KOPT-K1 (cell line): ENCODE results near the gene OPCML.

Experiments
- H3K27ac ChIP-seq: fragments of 200-600 bp; sonication (generic); 2 replicates; pipeline ENCODE4 v1.5.1; 2016; ENCODE audit warnings: antibody characterized with exemption, mild to moderate bottlenecking, low read depth, low read length; ENCODE audit not compliant: poor library complexity, severe bottlenecking
- H3K36me3 ChIP-seq: fragments of 200-600 bp; sonication (generic); 2 replicates; pipeline ENCODE4 v1.5.1; 2017; ENCODE audit warnings: antibody characterized with exemption, mild to moderate bottlenecking, low read length, moderate library complexity; ENCODE audit not compliant: insufficient read depth
- H3K9me3 ChIP-seq: fragments of 200-600 bp; sonication (generic); 2 replicates; pipeline ENCODE4 v1.5.1; 2017; ENCODE audit warnings: antibody characterized with exemption, low read length, mild to moderate bottlenecking; ENCODE audit not compliant: insufficient read depth, poor library complexity, severe bottlenecking

Gene OPCML

GRCh38 chr11:133354069-133354468, 178.2 kb downstream of the OPCML start:
- no peak overlapping the region for H3K27ac ChIP-seq
- H3K36me3 ChIP-seq = no peaks in the 10 kb centered on the region
- no peaks in the 10 kb centered on the region for H3K9me3 ChIP-seq

GRCh38 chr11:133350045-133350444, 182.3 kb downstream of the OPCML start:
- no peaks in the 10 kb centered on the region for H3K9me3 ChIP-seq
- H3K27ac ChIP-seq = no peak overlapping the region
- H3K36me3 ChIP-seq = no peaks in the 10 kb centered on the region

GRCh38 chr11:133347988-133348387, 184.3 kb downstream of the OPCML start:
- H3K27ac ChIP-seq = no peak overlapping the region
- no peaks in the 10 kb centered on the region for H3K36me3 ChIP-seq
- no peaks in the 10 kb centered on the region for H3K9me3 ChIP-seq

GRCh38 chr11:133346137-133346536, 186.2 kb downstream of the OPCML start:
- H3K27ac ChIP-seq = no peak overlapping the region
- H3K36me3 ChIP-seq = no peaks in the 10 kb centered on the region
- H3K9me3 ChIP-seq = no peaks in the 10 kb centered on the region

DNA sequence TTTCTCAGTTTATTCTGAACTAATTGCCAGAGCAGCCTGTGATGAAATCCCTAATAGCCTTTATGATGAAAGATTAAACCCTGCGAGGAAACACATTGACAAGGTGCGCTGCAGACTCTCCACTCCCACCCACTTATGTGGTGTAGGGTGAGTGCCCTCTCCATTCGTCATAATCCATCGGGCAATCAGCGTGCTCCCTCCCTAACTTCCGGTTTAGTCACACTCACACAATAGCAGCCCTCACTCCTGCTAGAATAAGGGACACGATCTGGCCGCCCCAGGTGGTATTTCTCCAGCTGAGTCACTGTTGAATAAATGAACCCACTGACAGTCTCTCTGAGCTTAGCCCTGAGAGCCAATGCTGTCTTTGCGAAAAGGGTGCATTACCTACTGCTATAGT, 188.3 kb downstream of the OPCML start:
- Histone ChIP-seq H3K27ac (no peak overlapping the region), H3K36me3 (no peaks in the 10 kb centered on the region), H3K9me3 (no peaks in the 10 kb centered on the region)

GRCh38 chr11:133339495-133340140, 192.7 kb downstream of the OPCML start:
- H3K9me3 ChIP-seq = no peaks in the 10 kb centered on the region
- no peak overlapping the region for H3K27ac ChIP-seq
- no peaks in the 10 kb centered on the region for H3K36me3 ChIP-seq

DNA sequence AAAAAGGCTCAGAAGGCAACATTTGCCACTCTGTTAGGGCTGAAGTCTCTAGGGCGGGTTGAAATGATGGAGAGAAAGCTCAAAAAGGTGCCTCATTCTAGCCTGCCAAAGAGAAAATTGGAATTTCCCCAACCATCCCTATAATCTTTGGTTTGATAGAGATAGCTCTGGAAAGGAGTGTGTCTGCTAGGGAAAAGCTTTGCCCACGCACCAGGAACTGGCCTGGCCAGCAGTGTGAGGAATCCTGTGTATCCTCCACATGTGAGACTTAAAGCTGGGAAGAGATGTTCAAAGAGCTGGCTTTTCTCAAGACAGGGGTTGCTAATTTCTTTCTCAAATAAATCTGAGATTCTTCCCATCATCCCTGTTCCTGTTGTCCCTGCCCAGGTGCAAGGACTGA, 193.7 kb downstream of the OPCML start:
- Histone ChIP-seq H3K36me3 (no peaks in the 10 kb centered on the region), H3K9me3 (no peaks in the 10 kb centered on the region), H3K27ac (no peak overlapping the region)

- H3K27ac ChIP-seq = no peak overlapping the region
- H3K36me3 ChIP-seq = no peaks in the 10 kb centered on the region
Measured at GRCh38 chr11:133337951-133338418, 194.3 kb downstream of the OPCML start.

GRCh38 chr11:133337193-133337592, 195.1 kb downstream of the OPCML start:
- H3K27ac ChIP-seq = no peak overlapping the region
- no peaks in the 10 kb centered on the region for H3K9me3 ChIP-seq
- no peaks in the 10 kb centered on the region for H3K36me3 ChIP-seq

More at GRCh38 chr11:133337951-133338418, 194.3 kb downstream of the OPCML start:
- H3K9me3 ChIP-seq = no peaks in the 10 kb centered on the region

GRCh38 chr11:133331031-133331430, 201.3 kb downstream of the OPCML start:
- Histone ChIP-seq H3K9me3 (no peaks in the 10 kb centered on the region), H3K27ac (no peak overlapping the region), H3K36me3 (no peaks in the 10 kb centered on the region)

GRCh38 chr11:133326849-133327248, 205.5 kb downstream of the OPCML start:
- H3K36me3 ChIP-seq = no peaks in the 10 kb centered on the region
- no peaks in the 10 kb centered on the region for H3K9me3 ChIP-seq
- H3K27ac ChIP-seq = no peak overlapping the region

DNA sequence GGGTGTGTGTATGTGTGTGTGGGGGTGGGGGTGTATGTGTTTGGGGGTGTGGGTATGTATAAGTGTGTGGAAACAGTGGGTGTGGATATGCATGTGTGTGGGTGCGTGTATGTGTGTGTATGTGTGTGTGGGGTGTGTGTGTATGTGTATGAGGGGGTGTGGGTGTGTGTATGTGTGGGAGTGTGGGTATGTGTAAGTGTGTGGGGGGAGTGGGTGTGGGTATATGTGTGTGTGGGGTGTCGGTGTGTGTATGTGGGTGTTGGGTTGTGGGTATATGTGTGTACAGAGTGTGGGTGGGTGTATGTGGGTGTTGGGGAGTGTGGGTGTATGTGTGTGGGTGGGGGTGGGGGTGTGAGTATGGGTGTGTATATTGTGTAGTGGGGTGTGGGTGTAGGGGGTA, 206.0 kb downstream of the OPCML start:
- no peaks in the 10 kb centered on the region for H3K9me3 ChIP-seq
- no peak overlapping the region for H3K27ac ChIP-seq
- no peaks in the 10 kb centered on the region for H3K36me3 ChIP-seq

- Histone ChIP-seq H3K9me3 (no peaks in the 10 kb centered on the region), H3K27ac (no peak overlapping the region), H3K36me3 (no peaks in the 10 kb centered on the region)
Measured at GRCh38 chr11:133325711-133326110, 206.6 kb downstream of the OPCML start.

DNA sequence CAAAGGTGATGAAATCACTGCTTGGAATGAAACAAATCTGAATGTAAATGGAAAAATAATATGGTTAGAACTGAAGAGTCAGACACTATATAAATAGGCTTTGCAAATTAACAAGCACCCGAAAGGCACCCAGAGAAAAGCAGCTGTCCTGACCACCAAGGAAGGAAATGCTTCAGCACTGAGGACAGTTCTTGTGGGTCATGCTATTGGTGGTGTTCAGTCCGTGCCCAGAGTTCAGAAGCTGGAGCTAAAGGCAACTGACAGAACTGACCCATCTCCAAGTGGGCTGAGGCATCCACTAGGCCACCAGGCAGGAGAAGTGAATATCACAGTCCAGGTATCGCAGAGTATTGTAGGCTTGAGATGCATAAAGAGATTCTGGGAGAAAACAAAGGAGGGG, 208.9 kb downstream of the OPCML start:
- H3K36me3 ChIP-seq = no peaks in the 10 kb centered on the region
- no peak overlapping the region for H3K27ac ChIP-seq
- H3K9me3 ChIP-seq = no peaks in the 10 kb centered on the region

- no peak overlapping the region for H3K27ac ChIP-seq
- no peaks in the 10 kb centered on the region for H3K9me3 ChIP-seq
- H3K36me3 ChIP-seq = no peaks in the 10 kb centered on the region
Measured at GRCh38 chr11:133318221-133318620, 214.1 kb downstream of the OPCML start.

GRCh38 chr11:133311230-133311629, 221.1 kb downstream of the OPCML start:
- Histone ChIP-seq H3K9me3 (no peaks in the 10 kb centered on the region), H3K36me3 (no peaks in the 10 kb centered on the region), H3K27ac (no peak overlapping the region)
